SK-N-SH (cell line): ENCODE results near the gene A2M. TPM values are rescaled to one million over a fixed set of nuclear protein-coding genes. Genes with fewer than 3 reads are reported as not detected.

Experiments used
- CTCF ChIA-PET: fragments of 300-600, 350-600 bp; formaldehyde crosslinking; extraction: SDS; loops from one replicate; lab custom pipeline; 2021; lab: Yijun Ruan, JAX
- POLR2A ChIA-PET: fragments of 350-600 bp; sonication (Branson Sonifier 250); formaldehyde crosslinking; extraction: SDS; loops from one replicate; lab custom pipeline; 2020; ENCODE audit warnings: antibody characterized with exemption, inconsistent platforms; lab: Yijun Ruan, JAX
- DNase-seq: peaks from one replicate; pipeline ENCODE4 v3.0.0; 2012
- H2AFZ ChIP-seq: fragments of 200-600 bp; sonication (generic); 2 replicates; pipeline ENCODE4 v1.8.1; 2016; ENCODE audit warnings: antibody characterized with exemption, mild to moderate bottlenecking, low read depth
- H3F3A ChIP-seq: fragments of 200-600 bp; sonication (generic); replicated peaks from 2 replicates; pipeline ENCODE3; 2016; ENCODE audit warnings: antibody characterized with exemption, mild to moderate bottlenecking; ENCODE audit not compliant: insufficient read depth
- H3K27ac ChIP-seq, 2 experiments: fragments of 200-500 bp in 1 of 2; fragments of 200-600 bp in 1 of 2; sonication (Bioruptor generic) in 1 of 2; sonication (generic), shearing (Covaris generic) in 1 of 2; 2 replicates each; pipeline versions ENCODE4 v1.5.1 to v1.6.1; 2014 to 2016; ENCODE audit warnings: low read depth in 2 of 2, inconsistent platforms in 1 of 2, low read length in 1 of 2, mild to moderate bottlenecking in 1 of 2, mixed read lengths in 1 of 2
- H3K27me3 ChIP-seq: fragments of 200-600 bp; sonication (generic), shearing (Covaris generic); 2 replicates; pipeline ENCODE4 v1.6.1; 2016; ENCODE audit warnings: mixed run types; ENCODE audit not compliant: insufficient read depth
- H3K36me3 ChIP-seq, 2 experiments: fragments of 200-500 bp in 1 of 2; fragments of 200-600 bp in 1 of 2; sonication (Bioruptor generic) in 1 of 2; sonication (generic) in 1 of 2; replicated peaks in 1 of 2; 2 replicates each; pipeline versions ENCODE3 to v1.5.1; 2014 to 2016; ENCODE audit warnings: low read length in 1 of 2, mild to moderate bottlenecking in 1 of 2; ENCODE audit not compliant: insufficient read depth in 2 of 2, control insufficient read depth in 1 of 2
- H3K4me1 ChIP-seq, 2 experiments: fragments of 200-500 bp in 1 of 2; fragments of 200-600 bp in 1 of 2; sonication (Bioruptor generic) in 1 of 2; sonication (generic), shearing (Covaris generic) in 1 of 2; 2 replicates each; pipeline versions ENCODE4 v1.5.1 to v1.6.1; 2014 to 2016; ENCODE audit warnings: low read depth in 1 of 2, low read length in 1 of 2, mixed run types in 1 of 2; ENCODE audit not compliant: insufficient read depth in 2 of 2, control insufficient read depth in 1 of 2
- H3K4me2 ChIP-seq: fragments of 200-600 bp; sonication (generic), shearing (Covaris generic); 2 replicates; pipeline ENCODE4 v1.6.1; 2017; ENCODE audit warnings: mixed run types
- H3K4me3 ChIP-seq, 2 experiments: fragments of 200-500 bp in 1 of 2; fragments of 200-600 bp in 1 of 2; sonication (Bioruptor generic) in 1 of 2; sonication (generic), shearing (Covaris generic) in 1 of 2; 2 replicates each; pipeline versions ENCODE4 v1.5.1 to v1.8.1; 2014 to 2016; ENCODE audit warnings: low read depth in 2 of 2, inconsistent platforms in 1 of 2, low read length in 1 of 2, mild to moderate bottlenecking in 1 of 2, mixed read lengths in 1 of 2, moderate library complexity in 1 of 2
- H3K79me2 ChIP-seq: fragments of 200-600 bp; sonication (generic); 2 replicates; pipeline ENCODE4 v1.8.1; 2017; ENCODE audit warnings: mild to moderate bottlenecking; ENCODE audit not compliant: insufficient read depth
- H3K9ac ChIP-seq: fragments of 200-600 bp; sonication (generic); 2 replicates; pipeline ENCODE4 v1.6.1; 2017; ENCODE audit warnings: mixed run types
- H3K9me2 ChIP-seq: fragments of 200-600 bp; sonication (generic); 2 replicates; pipeline ENCODE4 v1.6.1; 2017; ENCODE audit warnings: mixed run types
- H3K9me3 ChIP-seq: fragments of 200-600 bp; sonication (generic); 2 replicates; pipeline ENCODE4 v1.6.1; 2017; ENCODE audit warnings: mixed run types, mild to moderate bottlenecking, moderate library complexity
- H4K20me1 ChIP-seq: fragments of 200-600 bp; sonication (generic); 2 replicates; pipeline ENCODE4 v1.6.1; 2017; ENCODE audit warnings: mild to moderate bottlenecking, mixed run types; ENCODE audit not compliant: insufficient read depth
- CTCF ChIP-seq: fragments of 200-600 bp; sonication (generic); IDR thresholded peaks from 2 replicates; pipeline ENCODE4 v1.6.1; 2017; ENCODE audit warnings: antibody characterized with exemption, mild to moderate bottlenecking, moderate library complexity
- ELF1 ChIP-seq: IDR thresholded peaks from 2 replicates; pipeline ENCODE4 v1.4.0; 2012
- EP300 ChIP-seq, 2 experiments: IDR thresholded peaks; 2 replicates each; pipeline versions ENCODE4 v1.4.0 to v1.6.1; 2012; ENCODE audit warnings: borderline replicate concordance in 1 of 2, low read depth in 1 of 2, low read length in 1 of 2
- FOXJ3 ChIP-seq: sonication (generic); formaldehyde crosslinking; IDR thresholded peaks from 2 replicates; pipeline ENCODE4 v1.5.1; 2020; ENCODE audit warnings: mild to moderate bottlenecking, missing genetic modification reagents
- GABPA ChIP-seq: IDR thresholded peaks from 2 replicates; pipeline ENCODE4 v1.4.0; 2012; ENCODE audit warnings: low read depth, mild to moderate bottlenecking
- GATA2 ChIP-seq: sonication (generic); formaldehyde crosslinking; IDR thresholded peaks from 2 replicates; pipeline ENCODE4 v1.5.0; 2020; ENCODE audit warnings: mild to moderate bottlenecking, missing genetic modification reagents
- IRF3 ChIP-seq: fragments of 150-350 bp; IDR thresholded peaks from 2 replicates; pipeline ENCODE4 v1.6.1; 2016; ENCODE audit warnings: mild to moderate bottlenecking, low read depth, low read length
- JUND ChIP-seq: IDR thresholded peaks from 2 replicates; pipeline ENCODE4 v1.4.0; 2012
- MEF2A ChIP-seq: IDR thresholded peaks from 2 replicates; pipeline ENCODE4 v1.4.0; 2012; ENCODE audit warnings: low read depth, borderline replicate concordance
- MXI1 ChIP-seq: IDR thresholded peaks from 2 replicates; pipeline ENCODE4 v1.6.1; 2012; ENCODE audit warnings: mild to moderate bottlenecking, low read depth, low read length, improper control_type of control experiment
- NFIC ChIP-seq: IDR thresholded peaks from 2 replicates; pipeline ENCODE4 v1.4.0; 2012; ENCODE audit warnings: borderline replicate concordance
- PBX3 ChIP-seq: IDR thresholded peaks from 2 replicates; pipeline ENCODE4; 2012
- POLR2AphosphoS5 ChIP-seq: IDR thresholded peaks from 2 replicates; pipeline ENCODE4 v1.6.1; 2012; ENCODE audit warnings: low read depth, low read length
- RAD21 ChIP-seq: IDR thresholded peaks from 2 replicates; pipeline ENCODE4 v1.6.1; 2012; ENCODE audit warnings: mild to moderate bottlenecking, low read length
- RCOR1 ChIP-seq: fragments of 150-350 bp; IDR thresholded peaks from 2 replicates; pipeline ENCODE4 v1.6.1; 2017; ENCODE audit warnings: antibody characterized with exemption, low read length
- RFX5 ChIP-seq: IDR thresholded peaks from 2 replicates; pipeline ENCODE4 v1.6.1; 2012; ENCODE audit warnings: mild to moderate bottlenecking, improper control_type of control experiment, low read length
- TAF1 ChIP-seq: IDR thresholded peaks from 2 replicates; pipeline ENCODE4 v1.6.1; 2012; ENCODE audit warnings: low read depth, mild to moderate bottlenecking, low read length, moderate library complexity, borderline replicate concordance
- TCF12 ChIP-seq: IDR thresholded peaks from 2 replicates; pipeline ENCODE4 v1.4.0; 2012
- USF2 ChIP-seq: fragments of 150-350 bp; IDR thresholded peaks from 2 replicates; pipeline ENCODE4 v1.6.1; 2017; ENCODE audit warnings: antibody characterized with exemption, low read length, low read depth, borderline replicate concordance
- ZBTB33 ChIP-seq: IDR thresholded peaks from 2 replicates; pipeline ENCODE4 v1.4.0; 2012; ENCODE audit warnings: low read depth, borderline replicate concordance
- WGBS: methylation state at CpG from one replicate; pipeline ENCODE4 v1.1.6; 2017; ENCODE audit warnings: low lambda C conversion rate; 5-methylcytosine and 5-hydroxymethylcytosine counted together
- polyA plus RNA-seq, 3 experiments: library from polyadenylated mRNA; depleted of rRNA; stranded (reverse); fragments of >200 nt; gene quantifications; 2 replicates each; pipeline ENCODE4 v1.2.3, GENCODE V29; 2012

The A2M gene
- polyA plus RNA-seq, 1 of the 3 experiments (the other 2 are of a cell fraction): not detected

- ChIA-PET POLR2A (no interaction called here), CTCF (no interaction called here)
- Histone ChIP-seq H3K4me3 (no peak overlapping the region), H3K4me1 (no peaks in the 10 kb centered on the region), H3K4me2 (no peak overlapping the region), H3F3A (no peaks in the 10 kb centered on the region), H3K9me3 (no peaks in the 10 kb centered on the region), H2AFZ (no peak overlapping the region), H3K79me2 (no peaks in the 10 kb centered on the region), H3K27me3 (no peaks in the 10 kb centered on the region), H3K9ac (no peak overlapping the region), H3K36me3 (no peaks in the 10 kb centered on the region), H3K9me2 (no peaks in the 10 kb centered on the region), H4K20me1 (no peaks in the 10 kb centered on the region), H3K27ac (no peak overlapping the region)
- 17% methylated on average over 4 of the region's 4 CpGs for WGBS
- DNase-seq: no peak
- TF ChIP-seq EP300 (IDR thresholded peaks at IDR 0.05; ENCODE audit: borderline replicate concordance in 1 of 2, low read depth in 1 of 2, low read length in 1 of 2) (no peak), RFX5 (no peak), GATA2 (CRISPR knock-in tag) (no peak), GABPA (no peak), ELF1 (no peak), RAD21 (no peak), IRF3 (no peak), USF2 (no peak)
These were observed 11.6 kb downstream of the A2M start for GRCh38 chr12:9104087-9104486.

GRCh38 chr12:9103050-9103849, 12.5 kb downstream of the A2M start:
- H3K79me2 ChIP-seq: no peaks in the 10 kb centered on the region
- 55% methylated on average over 4 of the region's 4 CpGs for WGBS
- no peaks in the 10 kb centered on the region for H3K4me1 ChIP-seq
- H3K9me2 ChIP-seq: no peaks in the 10 kb centered on the region
- no peaks in the 10 kb centered on the region for H3K27me3 ChIP-seq
- ChIA-PET POLR2A (no interaction called here), CTCF (no interaction called here)
- H3K9ac ChIP-seq: no peak overlapping the region
- no peaks in the 10 kb centered on the region for H3K36me3 ChIP-seq
- H3K27ac ChIP-seq: no peak overlapping the region
- no peak overlapping the region for H2AFZ ChIP-seq
- no peaks in the 10 kb centered on the region for H3F3A ChIP-seq
- no peak for DNase-seq
- H3K9me3 ChIP-seq: no peaks in the 10 kb centered on the region
- H3K4me2 ChIP-seq: no peak overlapping the region
- H4K20me1 ChIP-seq: no peaks in the 10 kb centered on the region
- no peak overlapping the region for H3K4me3 ChIP-seq
- TF ChIP-seq MXI1 (no peak), PBX3 (no peak), RCOR1 (no peak), POLR2AphosphoS5 (no peak), MEF2A (no peak), NFIC (no peak), TCF12 (no peak), JUND (no peak), GABPA (no peak), CTCF (no peak), USF2 (no peak), ZBTB33 (no peak), TAF1 (no peak), FOXJ3 (no peak), RAD21 (no peak)
